Erythroblast (primary cell): ENCODE measurements around the gene PLSCR5.

Experiments
- GATA1 ChIP-seq: IDR thresholded peaks from 2 replicates; pipeline ENCODE4 v1.6.1; 2011; ENCODE audit warnings: low read depth, mild to moderate bottlenecking, control low read depth, low read length, moderate library complexity
- POLR2A ChIP-seq: IDR thresholded peaks from 2 replicates; pipeline ENCODE4 v1.6.1; 2011; ENCODE audit warnings: mild to moderate bottlenecking, low read length

DNA sequence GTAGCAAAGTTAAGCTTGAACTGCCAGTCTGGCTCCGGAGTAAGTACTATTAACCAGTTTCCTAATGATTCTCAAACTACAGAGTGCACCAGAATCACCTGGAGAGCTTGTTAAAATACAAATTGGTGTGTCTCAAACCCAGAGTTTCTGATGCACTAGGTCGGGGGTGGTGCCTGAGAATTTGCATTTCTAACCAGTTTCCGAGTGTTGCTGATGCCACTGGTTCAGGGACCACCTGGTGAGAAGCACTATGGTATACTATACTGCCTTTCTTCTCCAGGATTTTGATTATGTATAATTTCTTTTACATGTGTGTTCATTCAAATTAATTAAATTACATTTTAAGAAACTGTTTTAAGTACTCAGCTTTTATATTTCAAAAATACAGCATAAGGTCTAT is 48.8 kb upstream of the PLSCR5 start:
- no peak for TF ChIP-seq POLR2A
- TF ChIP-seq GATA1, result no peak
